Uterus (tissue), 4 donors: Measurements from ENCODE around the gene DLK1. TPM values are rescaled to one million over a fixed set of nuclear protein-coding genes. Genes with fewer than 3 reads are reported as not detected.

Experiments used
- DNase-seq, 2 donors: peaks; one replicate each; pipeline ENCODE4 v3.0.0-alpha.2; 2019 to 2020
- H3K27ac ChIP-seq, 2 donors: fragments of 200-600 bp; sonication (generic); 1 replicate in 1 of 2; 2 replicates in 1 of 2; pipeline ENCODE4 v1.5.1; 2016 to 2018
- H3K27me3 ChIP-seq, 2 donors: fragments of 200-600 bp; sonication (generic); one replicate each; pipeline ENCODE4 v1.5.1; 2018 to 2019; ENCODE audit warnings: control low read depth in 1 of 2
- H3K36me3 ChIP-seq, 2 donors: fragments of 200-600 bp; sonication (generic); one replicate each; pipeline ENCODE4 v1.5.1; 2019; ENCODE audit warnings: control low read depth in 1 of 2
- H3K4me1 ChIP-seq, 2 donors: fragments of 200-600 bp; sonication (generic); one replicate each; pipeline ENCODE4 v1.5.1; 2018 to 2019; ENCODE audit warnings: control low read depth in 1 of 2
- H3K4me3 ChIP-seq, 2 donors: fragments of 200-600 bp; sonication (generic); 1 replicate in 1 of 2; 2 replicates in 1 of 2; pipeline ENCODE4 v1.5.1; 2018 to 2019; ENCODE audit warnings: mild to moderate bottlenecking in 1 of 2
- H3K9me3 ChIP-seq, 2 donors: fragments of 200-600 bp; sonication (generic); one replicate each; pipeline ENCODE4 v1.5.1; 2019; ENCODE audit warnings: control low read depth in 1 of 2
- CTCF ChIP-seq, 4 experiments: fragments of 200-600 bp in 2 of 4; fragments of 450-650 bp in 2 of 4; sonication (generic) in 2 of 4; IDR thresholded peaks; one replicate each; pipeline ENCODE4 v1.5.1; 2016 to 2019; ENCODE audit warnings: antibody characterized with exemption in 4 of 4, mild to moderate bottlenecking in 2 of 4, moderate library complexity in 1 of 4
- POLR2A ChIP-seq, 2 donors: fragments of 450-650 bp; IDR thresholded peaks; one replicate each; pipeline ENCODE4 v1.6.1; 2016; ENCODE audit warnings: antibody characterized with exemption in 2 of 2, mild to moderate bottlenecking in 1 of 2, moderate library complexity in 1 of 2
- intact Hi-C: fragments of 100-400 bp; cut with DNase I; formaldehyde crosslinking; loops from one replicate; pipeline ENCODE4 v1.15.1; 2023; ENCODE audit warnings: low total_unique reads
- total RNA-seq, 4 donors: library from RNA; depleted of rRNA in 3 of 4; stranded (reverse); fragments of >200 nt in 3 of 4; gene quantifications; one replicate each; pipeline versions ENCODE4 v1.1.0 to v1.2.4, GENCODE V29; 2014 to 2023
- donor health status: DM: yes; HTN: yes; CAD: no.

The DLK1 gene
- total RNA-seq, 4 donors from 2014 or later = 2.2 to 41.1 TPM; not detected in 2

- Histone ChIP-seq H3K9me3 (no peaks in the 10 kb centered on the region), H3K27me3 (peaks cover 0 to 4% of the 10 kb centered on the region in 2 donors), H3K4me3 (no peak overlapping the region), H3K36me3 (no peaks in the 10 kb centered on the region), H3K27ac (no peak overlapping the region), H3K4me1 (no peaks in the 10 kb centered on the region)
- DNase-seq = no peak
- TF ChIP-seq CTCF (IDR thresholded peaks at IDR 0.05) = no peak
- no peak for TF ChIP-seq POLR2A (IDR thresholded peaks at IDR 0.05)
- intact Hi-C loops = no loop called here
Measured at GRCh38 chr14:100733152-100733850, 6.6 kb downstream of the DLK1 start.

- peaks cover 0 to 2% of the 10 kb centered on the region in 2 donors for H3K27me3 ChIP-seq
- no peaks in the 10 kb centered on the region for H3K9me3 ChIP-seq
- DNase-seq = no peak
- no peaks in the 10 kb centered on the region for H3K4me1 ChIP-seq
- intact Hi-C loops = no loop called here
- H3K36me3 ChIP-seq = no peaks in the 10 kb centered on the region
- H3K4me3 ChIP-seq = no peak overlapping the region
- H3K27ac ChIP-seq = no peak overlapping the region
- TF ChIP-seq POLR2A (IDR thresholded peaks at IDR 0.05) = no peak
- TF ChIP-seq CTCF (IDR thresholded peaks at IDR 0.05) = no peak
Measured at GRCh38 chr14:100734031-100734990, 7.6 kb downstream of the DLK1 start.

- Histone ChIP-seq H3K4me3 (no peak overlapping the region), H3K27me3 (no peaks in the 10 kb centered on the region), H3K27ac (no peak overlapping the region), H3K9me3 (no peaks in the 10 kb centered on the region), H3K4me1 (no peaks in the 10 kb centered on the region), H3K36me3 (no peaks in the 10 kb centered on the region)
- intact Hi-C loops = no loop called here
- DNase-seq = no peak
- no peak for TF ChIP-seq POLR2A (IDR thresholded peaks at IDR 0.05)
- no peak for TF ChIP-seq CTCF (IDR thresholded peaks at IDR 0.05)
Measured at GRCh38 chr14:100735271-100735670, 8.6 kb downstream of the DLK1 start.

GRCh38 chr14:100736269-100737180 is 9.8 kb downstream of the DLK1 start:
- no peak overlapping the region for H3K4me3 ChIP-seq
- H3K9me3 ChIP-seq = no peaks in the 10 kb centered on the region
- H3K27me3 ChIP-seq = no peaks in the 10 kb centered on the region
- H3K4me1 ChIP-seq = no peaks in the 10 kb centered on the region
- intact Hi-C loops = no loop called here
- DNase-seq = peak in 1 of 2 donors; percentile 4
- TF ChIP-seq CTCF (IDR thresholded peaks at IDR 0.05) (no peak), POLR2A (IDR thresholded peaks at IDR 0.05) (no peak)
- no peak overlapping the region for H3K27ac ChIP-seq
- H3K36me3 ChIP-seq = no peaks in the 10 kb centered on the region
